ENCODE measurements around the gene MIP. TPM values are rescaled to one million over a fixed set of nuclear protein-coding genes. Genes with fewer than 3 reads are reported as not detected.

MIP gene
- total and polyA plus RNA-seq, 10 of the 15 experiments (the other 5 are each of a cell fraction or from before 2014, with no cell fraction given), result 0.04 to 0.18 (median 0.11) TPM; not detected in 3

DNA sequence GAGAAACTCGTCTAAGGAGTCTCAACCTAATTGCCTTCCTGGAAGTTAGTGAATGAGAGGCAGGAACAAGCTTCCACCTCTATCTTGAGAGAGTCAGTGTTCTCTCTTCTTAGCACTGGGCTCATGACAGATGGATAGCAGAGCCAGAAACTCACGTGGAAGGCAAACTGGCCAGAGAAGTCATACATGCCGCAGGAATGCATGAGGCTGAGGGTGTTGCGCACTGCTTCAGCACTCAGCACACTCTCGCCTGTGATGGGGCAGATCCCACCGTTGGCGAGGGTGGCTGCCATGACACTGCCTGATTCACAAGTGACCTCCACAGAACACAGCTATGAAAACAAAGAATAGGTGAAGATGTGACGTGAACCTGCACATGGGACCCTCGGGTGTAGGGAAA is 19.9 kb upstream of the MIP start:
- intact Hi-C loops (cut with micrococcal nuclease; ENCODE audit: unreplicated experiment), result no loop called here
- no TSS peak for BruUV-seq (replicated peaks)
- Histone ChIP-seq H3K9ac (ENCODE audit: control insufficient read depth, insufficient read depth, low read length) (no peak overlapping the region), H3K4me1 (ENCODE audit: control insufficient read depth, insufficient read depth, low read length) (peaks cover 15% of the 10 kb centered on the region), H3K4me2 (ENCODE audit: control insufficient read depth, insufficient read depth) (no peak overlapping the region), H3K79me2 (ENCODE audit: control insufficient read depth, insufficient read depth, low read length) (peaks cover 21% of the 10 kb centered on the region), H3K4me3 (no peak overlapping the region), H3K27ac (ENCODE audit: control insufficient read depth, insufficient read depth) (no peak overlapping the region), H3K36me3 (ENCODE audit: control insufficient read depth in 2 of 2, insufficient read depth in 2 of 2, low read length in 1 of 2) (peaks cover 0 to 7% of the 10 kb centered on the region in 2 experiments; a peak in 2 of 4 replicates), H4K20me1 (ENCODE audit: control insufficient read depth, insufficient read depth) (peaks cover 3% of the 10 kb centered on the region; the same call in 1 of the 2 replicates), H2AFZ (ENCODE audit: control insufficient read depth, low read depth, low read length) (no peak overlapping the region), H3K9me3 (replicated peaks; ENCODE audit: control insufficient read depth, insufficient read depth, low read length) (no peaks in the 10 kb centered on the region), H3K27me3 (replicated peaks in 1 of 2; ENCODE audit: control insufficient read depth in 2 of 2, insufficient read depth in 2 of 2, low read length in 1 of 2) (no peaks in the 10 kb centered on the region)
- FAIRE-seq (no peak), ATAC-seq (no peak), DNase-seq (ENCODE audit: low read depth, low spot score) (no peak)
- 93% methylated on average over 9 of the region's 9 CpGs for WGBS (ENCODE audit: insufficient coverage, insufficient replicate concordance, low lambda C conversion rate, missing lambda C conversion rate)
- TF ChIP-seq, protein P1, sequence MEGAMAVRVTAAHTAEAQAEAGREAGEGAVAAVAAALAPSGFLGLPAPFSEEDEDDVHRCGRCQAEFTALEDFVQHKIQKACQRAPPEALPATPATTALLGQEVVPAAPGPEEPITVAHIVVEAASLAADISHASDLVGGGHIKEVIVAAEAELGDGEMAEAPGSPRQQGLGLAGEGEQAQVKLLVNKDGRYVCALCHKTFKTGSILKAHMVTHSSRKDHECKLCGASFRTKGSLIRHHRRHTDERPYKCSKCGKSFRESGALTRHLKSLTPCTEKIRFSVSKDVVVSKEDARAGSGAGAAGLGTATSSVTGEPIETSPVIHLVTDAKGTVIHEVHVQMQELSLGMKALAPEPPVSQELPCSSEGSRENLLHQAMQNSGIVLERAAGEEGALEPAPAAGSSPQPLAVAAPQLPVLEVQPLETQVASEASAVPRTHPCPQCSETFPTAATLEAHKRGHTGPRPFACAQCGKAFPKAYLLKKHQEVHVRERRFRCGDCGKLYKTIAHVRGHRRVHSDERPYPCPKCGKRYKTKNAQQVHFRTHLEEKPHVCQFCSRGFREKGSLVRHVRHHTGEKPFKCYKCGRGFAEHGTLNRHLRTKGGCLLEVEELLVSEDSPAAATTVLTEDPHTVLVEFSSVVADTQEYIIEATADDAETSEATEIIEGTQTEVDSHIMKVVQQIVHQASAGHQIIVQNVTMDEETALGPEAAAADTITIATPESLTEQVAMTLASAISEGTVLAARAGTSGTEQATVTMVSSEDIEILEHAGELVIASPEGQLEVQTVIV (IDR thresholded peaks at IDR 0.05; ENCODE audit: borderline replicate concordance, partially characterized antibody), result no peak
- TF ChIP-seq POLR2A (IDR thresholded peaks at IDR 0.05; ENCODE audit: low read depth, low read length) (peak; percentile 51), BMI1 (IDR thresholded peaks at IDR 0.05; ENCODE audit: borderline replicate concordance) (no peak), RAD21 (IDR thresholded peaks at IDR 0.05; ENCODE audit: insufficient read depth, low read depth, low read length) (no peak), NBN (IDR thresholded peaks at IDR 0.05) (no peak), TBL1XR1 (IDR thresholded peaks at IDR 0.05; ENCODE audit: low read depth, low read length) (no peak)
- TF ChIP-seq, protein P2, sequence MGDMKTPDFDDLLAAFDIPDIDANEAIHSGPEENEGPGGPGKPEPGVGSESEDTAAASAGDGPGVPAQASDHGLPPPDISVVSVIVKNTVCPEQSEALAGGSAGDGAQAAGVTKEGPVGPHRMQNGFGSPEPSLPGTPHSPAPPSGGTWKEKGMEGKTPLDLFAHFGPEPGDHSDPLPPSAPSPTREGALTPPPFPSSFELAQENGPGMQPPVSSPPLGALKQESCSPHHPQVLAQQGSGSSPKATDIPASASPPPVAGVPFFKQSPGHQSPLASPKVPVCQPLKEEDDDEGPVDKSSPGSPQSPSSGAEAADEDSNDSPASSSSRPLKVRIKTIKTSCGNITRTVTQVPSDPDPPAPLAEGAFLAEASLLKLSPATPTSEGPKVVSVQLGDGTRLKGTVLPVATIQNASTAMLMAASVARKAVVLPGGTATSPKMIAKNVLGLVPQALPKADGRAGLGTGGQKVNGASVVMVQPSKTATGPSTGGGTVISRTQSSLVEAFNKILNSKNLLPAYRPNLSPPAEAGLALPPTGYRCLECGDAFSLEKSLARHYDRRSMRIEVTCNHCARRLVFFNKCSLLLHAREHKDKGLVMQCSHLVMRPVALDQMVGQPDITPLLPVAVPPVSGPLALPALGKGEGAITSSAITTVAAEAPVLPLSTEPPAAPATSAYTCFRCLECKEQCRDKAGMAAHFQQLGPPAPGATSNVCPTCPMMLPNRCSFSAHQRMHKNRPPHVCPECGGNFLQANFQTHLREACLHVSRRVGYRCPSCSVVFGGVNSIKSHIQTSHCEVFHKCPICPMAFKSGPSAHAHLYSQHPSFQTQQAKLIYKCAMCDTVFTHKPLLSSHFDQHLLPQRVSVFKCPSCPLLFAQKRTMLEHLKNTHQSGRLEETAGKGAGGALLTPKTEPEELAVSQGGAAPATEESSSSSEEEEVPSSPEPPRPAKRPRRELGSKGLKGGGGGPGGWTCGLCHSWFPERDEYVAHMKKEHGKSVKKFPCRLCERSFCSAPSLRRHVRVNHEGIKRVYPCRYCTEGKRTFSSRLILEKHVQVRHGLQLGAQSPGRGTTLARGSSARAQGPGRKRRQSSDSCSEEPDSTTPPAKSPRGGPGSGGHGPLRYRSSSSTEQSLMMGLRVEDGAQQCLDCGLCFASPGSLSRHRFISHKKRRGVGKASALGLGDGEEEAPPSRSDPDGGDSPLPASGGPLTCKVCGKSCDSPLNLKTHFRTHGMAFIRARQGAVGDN (IDR thresholded peaks at IDR 0.05), result no peak
- SMC1A ChIA-PET (ENCODE audit: uncharacterized antibody, unreplicated experiment), result interaction anchor here (1.3 kb wide), 1 partner anchor 22 kb away, joined by 3 read pairs; no protein-coding TSS in a partner anchor
- RAD21 ChIA-PET (ENCODE audit: unreplicated experiment), result interaction anchor here (1.5 kb wide), 1 partner anchor 10 kb away, joined by 5 read pairs; no protein-coding TSS in a partner anchor
- in situ Hi-C loops (cut with MboI), result no loop called here
- CTCF ChIA-PET, result interaction anchor here (1.1 to 1.8 kb wide), 2 partner anchors 10 to 282 kb away, joined by 4 to 5 read pairs; no protein-coding TSS in a partner anchor
- POLR2A ChIA-PET, result interaction anchor here (0.5 to 1.0 kb wide), 3 partner anchors 14 to 304 kb away, joined by 3 to 8 read pairs (median 6); no protein-coding TSS in a partner anchor

Measured in GM12878 (cell line).